Measurements from ENCODE around the gene SIVA1.

Gene SIVA1

GRCh38 chr14:104773505-104774452 is 20.8 kb downstream of the SIVA1 start:
- no peak for DNase-seq

GRCh38 chr14:104774453-104775072 is 21.6 kb downstream of the SIVA1 start:
- DNase-seq: no peak

DNA sequence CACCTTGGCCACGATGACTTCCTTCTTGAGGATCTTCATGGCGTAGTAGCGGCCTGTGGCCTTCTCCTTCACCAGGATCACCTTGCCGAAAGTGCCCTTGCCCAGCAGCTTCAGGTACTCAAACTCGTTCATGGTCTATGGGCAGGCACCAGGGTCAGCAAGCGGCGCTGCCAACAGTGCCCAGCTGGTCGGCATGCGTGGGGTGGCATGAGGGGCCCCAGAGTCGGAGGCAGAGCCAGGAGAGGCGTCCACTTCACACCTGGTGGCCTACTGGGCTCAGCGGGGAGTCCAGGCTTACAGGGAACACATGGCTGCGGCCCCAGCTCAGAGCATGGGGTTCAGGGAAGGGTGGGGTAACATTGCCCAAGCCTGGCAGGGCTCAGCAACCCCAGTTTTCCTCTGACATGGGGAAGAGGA is 22.1 kb downstream of the SIVA1 start:
- DNase-seq: no peak

DNA sequence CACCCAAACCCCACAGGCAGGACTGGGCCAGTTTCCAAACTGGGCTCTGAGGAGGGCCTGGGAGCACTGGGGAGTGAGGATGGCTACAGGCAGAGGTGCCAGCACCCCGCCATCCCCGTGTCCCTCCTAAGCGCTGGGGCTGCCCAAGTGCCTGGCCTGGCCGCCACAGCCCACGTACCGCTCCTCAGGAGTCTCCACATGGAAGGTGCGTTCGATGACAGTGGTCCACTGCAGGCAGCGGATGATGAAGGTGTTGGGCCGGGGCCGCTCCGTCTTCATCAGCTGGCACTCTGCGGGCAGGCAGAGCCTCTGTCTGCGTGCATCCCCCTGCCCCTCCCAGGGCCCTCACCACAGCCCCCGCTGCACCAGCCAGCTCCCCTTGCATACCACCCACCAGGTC is 23.5 kb downstream of the SIVA1 start:
- DNase-seq: no peak

- no peak for DNase-seq
These were observed 24.2 kb downstream of the SIVA1 start for GRCh38 chr14:104776961-104777807.

GRCh38 chr14:104777808-104778249 is 24.9 kb downstream of the SIVA1 start:
- no peak for DNase-seq

GRCh38 chr14:104778694-104779331 is 25.9 kb downstream of the SIVA1 start:
- DNase-seq: no peak

- DNase-seq: no peak
These were observed 27.0 kb downstream of the SIVA1 start for GRCh38 chr14:104779776-104780512.

GRCh38 chr14:104780513-104781030 is 27.6 kb downstream of the SIVA1 start:
- no peak for DNase-seq

- DNase-seq: no peak
These were observed 28.5 kb downstream of the SIVA1 start for GRCh38 chr14:104781271-104782077.

- DNase-seq: no peak
These were observed 29.3 kb downstream of the SIVA1 start for GRCh38 chr14:104782086-104782807.

GRCh38 chr14:104782808-104783139 is 29.8 kb downstream of the SIVA1 start:
- DNase-seq: no peak

- DNase-seq: no peak
These were observed 30.7 kb downstream of the SIVA1 start for GRCh38 chr14:104783484-104784217.

- DNase-seq: no peak
These were observed 31.2 kb downstream of the SIVA1 start for GRCh38 chr14:104784218-104784568.

- DNase-seq: no peak
These were observed 32.1 kb downstream of the SIVA1 start for GRCh38 chr14:104784846-104785707.

- DNase-seq: no peak
These were observed 32.7 kb downstream of the SIVA1 start for GRCh38 chr14:104785708-104786080.

DNA sequence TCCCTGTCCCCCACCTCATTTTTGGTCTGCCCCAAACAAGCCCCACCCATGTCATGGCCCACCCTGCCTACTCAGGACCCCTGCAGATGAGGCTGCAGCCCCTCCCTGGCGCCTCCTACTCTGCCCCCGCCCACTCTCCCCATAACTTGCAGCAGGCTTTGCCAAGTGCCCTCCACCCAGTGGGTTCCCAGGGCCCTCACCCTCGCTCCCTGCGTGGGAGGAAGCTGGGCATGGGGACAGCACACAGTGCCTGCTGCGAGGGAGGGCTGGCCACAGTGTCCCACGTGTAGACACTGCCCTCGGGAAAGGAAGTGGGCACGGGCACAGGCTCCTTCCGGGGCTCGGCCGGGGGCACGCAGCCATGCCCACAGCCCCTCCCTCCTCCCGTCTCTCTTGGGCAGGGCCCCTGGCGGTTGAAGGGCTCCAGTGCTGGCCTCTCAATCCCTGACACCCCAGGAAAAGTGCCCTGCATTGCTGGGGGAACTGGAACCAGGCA is 33.2 kb downstream of the SIVA1 start:
- no peak for DNase-seq
